Measurements from ENCODE around the gene DBT.

Gene DBT

GRCh38 chr1:100184536-100184935 lies 65.1 kb downstream of the DBT start:
- no peak for TF ChIP-seq CSDC2 (CRISPR knock-in tag; IDR thresholded peaks at IDR 0.05)
- no peak for TF ChIP-seq TSHZ2 (CRISPR knock-in tag; IDR thresholded peaks at IDR 0.05)
- TF ChIP-seq CSRNP3 (CRISPR knock-in tag; IDR thresholded peaks at IDR 0.05) = no peak
- TF ChIP-seq POU6F1 (CRISPR knock-in tag; IDR thresholded peaks at IDR 0.05; ENCODE audit: borderline replicate concordance, low read depth) = no peak
- TF ChIP-seq ZNF565 (CRISPR knock-in tag; conservative IDR thresholded peaks at IDR 0.05; ENCODE audit: low read depth) = no peak
- TF ChIP-seq ISL1 (CRISPR knock-in tag; IDR thresholded peaks at IDR 0.05) = no peak
- TF ChIP-seq RARB (CRISPR knock-in tag; IDR thresholded peaks at IDR 0.05) = no peak
- no peak for TF ChIP-seq ZNF70 (CRISPR knock-in tag; IDR thresholded peaks at IDR 0.05)
- TF ChIP-seq TCF4 (CRISPR knock-in tag; IDR thresholded peaks at IDR 0.05; ENCODE audit: borderline replicate concordance) = no peak
- no peak for TF ChIP-seq SNAI2 (CRISPR knock-in tag; IDR thresholded peaks at IDR 0.05)
- no peak for TF ChIP-seq PATZ1 (CRISPR knock-in tag; IDR thresholded peaks at IDR 0.05; ENCODE audit: borderline replicate concordance)
- TF ChIP-seq ZFP30 (CRISPR knock-in tag; IDR thresholded peaks at IDR 0.05) = no peak
- no peak for TF ChIP-seq CREB5 (CRISPR knock-in tag; IDR thresholded peaks at IDR 0.05; ENCODE audit: low read depth)
- no peak for TF ChIP-seq ESRRG (CRISPR knock-in tag; IDR thresholded peaks at IDR 0.05)
- no peak for TF ChIP-seq ZNF8 (CRISPR knock-in tag; IDR thresholded peaks at IDR 0.05)
- no peak for TF ChIP-seq ZC3H10 (CRISPR knock-in tag; IDR thresholded peaks at IDR 0.05)
- TF ChIP-seq PPARA (CRISPR knock-in tag; IDR thresholded peaks at IDR 0.05; ENCODE audit: borderline replicate concordance) = no peak
- TF ChIP-seq TOX (CRISPR knock-in tag; IDR thresholded peaks at IDR 0.05; ENCODE audit: borderline replicate concordance) = no peak
- no peak for ATAC-seq

GRCh38 chr1:100183370-100183769 lies 66.3 kb downstream of the DBT start:
- TF ChIP-seq ZNF70 (CRISPR knock-in tag; IDR thresholded peaks at IDR 0.05) = no peak
- TF ChIP-seq ZC3H10 (CRISPR knock-in tag; IDR thresholded peaks at IDR 0.05) = no peak
- TF ChIP-seq CREB5 (CRISPR knock-in tag; IDR thresholded peaks at IDR 0.05; ENCODE audit: low read depth) = no peak
- no peak for TF ChIP-seq CSRNP3 (CRISPR knock-in tag; IDR thresholded peaks at IDR 0.05)
- no peak for TF ChIP-seq ZNF565 (CRISPR knock-in tag; conservative IDR thresholded peaks at IDR 0.05; ENCODE audit: low read depth)
- no peak for TF ChIP-seq ISL1 (CRISPR knock-in tag; IDR thresholded peaks at IDR 0.05)
- TF ChIP-seq TOX (CRISPR knock-in tag; IDR thresholded peaks at IDR 0.05; ENCODE audit: borderline replicate concordance) = no peak
- no peak for TF ChIP-seq GLIS3 (CRISPR knock-in tag; IDR thresholded peaks at IDR 0.05)
- TF ChIP-seq RARB (CRISPR knock-in tag; IDR thresholded peaks at IDR 0.05) = no peak
- TF ChIP-seq OSR1 (CRISPR knock-in tag; IDR thresholded peaks at IDR 0.05) = no peak
- no peak for TF ChIP-seq PPARA (CRISPR knock-in tag; IDR thresholded peaks at IDR 0.05; ENCODE audit: borderline replicate concordance)
- TF ChIP-seq CSDC2 (CRISPR knock-in tag; IDR thresholded peaks at IDR 0.05) = no peak
- no peak for TF ChIP-seq PATZ1 (CRISPR knock-in tag; IDR thresholded peaks at IDR 0.05; ENCODE audit: borderline replicate concordance)
- ATAC-seq = no peak

All from SK-N-SH treated with all-trans-retinoic acid at 6 μM for 48 hours (cell line).